A549 (cell line): ENCODE data around the gene STK17A.

Source experiments
- CEBPB ChIP-seq, 2 experiments: fragments of >200 bp in 1 of 2; sonication (Bioruptor Twin) in 1 of 2; formaldehyde crosslinking in 1 of 2; IDR thresholded peaks; 2 replicates each; pipeline ENCODE4 v1.6.1; 2012 to 2016
- CHD4 ChIP-seq: fragments of 200-600 bp; sonication (generic); IDR thresholded peaks from 2 replicates; pipeline ENCODE4 v1.6.1; 2016; ENCODE audit warnings: antibody characterized with exemption, mild to moderate bottlenecking, borderline replicate concordance
- CTCF ChIP-seq: fragments of >200 bp; sonication (Bioruptor Twin); formaldehyde crosslinking; IDR thresholded peaks from 3 replicates; pipeline ENCODE4 v1.5.1; 2016
- ESRRA ChIP-seq: fragments of 150-350 bp; IDR thresholded peaks from 2 replicates; pipeline ENCODE4 v1.6.1; 2014; ENCODE audit warnings: mild to moderate bottlenecking, low read length, borderline replicate concordance
- FOSL2 ChIP-seq, 2 experiments: fragments of 450-650 bp in 1 of 2; fragments of >200 bp in 1 of 2; sonication (Bioruptor Twin) in 1 of 2; formaldehyde crosslinking; IDR thresholded peaks; 2 replicates each; pipeline versions ENCODE4 v1.5.0 to v1.6.1; 2016 to 2020; ENCODE audit warnings: mild to moderate bottlenecking in 1 of 2, moderate library complexity in 1 of 2
- JUN ChIP-seq, 2 experiments: fragments of >200 bp; sonication (Bioruptor Twin); formaldehyde crosslinking; IDR thresholded peaks; 2 replicates in 1 of 2; 3 replicates in 1 of 2; pipeline ENCODE4 v1.6.1; 2016 to 2017
- MAFK ChIP-seq: fragments of 450-650 bp; IDR thresholded peaks from 2 replicates; pipeline ENCODE4 v1.6.1; 2014; ENCODE audit not compliant: partially characterized antibody
- MAX ChIP-seq: IDR thresholded peaks from 2 replicates; pipeline ENCODE4 v1.6.1; 2012
- POLR2A ChIP-seq: IDR thresholded peaks from 2 replicates; pipeline ENCODE4 v1.6.1; 2012; ENCODE audit warnings: mild to moderate bottlenecking, low read length
- RARB ChIP-seq: fragments of 250-450 bp; sonication (Bioruptor Pico); IDR thresholded peaks from 2 replicates; pipeline ENCODE4 v1.8.0; 2021; ENCODE audit warnings: mild to moderate bottlenecking, moderate library complexity
- RCOR1 ChIP-seq: fragments of 150-350 bp; IDR thresholded peaks from 2 replicates; pipeline ENCODE4 v1.6.1; 2014; ENCODE audit warnings: antibody characterized with exemption, low read length, low read depth
- REST ChIP-seq: fragments of 200-600 bp; sonication (generic); IDR thresholded peaks from 2 replicates; pipeline ENCODE4 v1.6.1; 2016; ENCODE audit warnings: antibody characterized with exemption, mild to moderate bottlenecking, moderate library complexity

- TF ChIP-seq POLR2A (no peak), CTCF (no peak), CEBPB (IDR thresholded peaks at IDR 0.05) (peak; percentile 29 to 62; a peak in 2 of 4 replicates), RARB (CRISPR knock-in tag) (no peak), JUN (IDR thresholded peaks at IDR 0.05) (no peak), CHD4 (no peak), RCOR1 (no peak), MAFK (no peak), REST (no peak), FOSL2 (IDR thresholded peaks at IDR 0.05) (no peak), FOSL2 (CRISPR knock-in tag; IDR thresholded peaks at IDR 0.05) (peak; percentile 48; the same call in 1 of the 2 replicates), MAX (no peak), ESRRA (no peak)
Observed at GRCh38 chr7:43666938-43667337, 84.0 kb downstream of the STK17A start.
